ENCODE data around the gene CCNDBP1. TPM values are rescaled to one million over a fixed set of nuclear protein-coding genes. Genes with fewer than 3 reads are reported as not detected.

Gene CCNDBP1
- polyA plus RNA-seq, 1 of the 3 experiments (the other 2 are of a cell fraction), result 63.6 TPM

Other genes starting within 250 kb of the CCNDBP1 start
- gene UBR1, start 79.4 kb upstream of the CCNDBP1 start, polyA plus RNA-seq (2012; rRNA removed), result 3.7 and 5.0 TPM in 2 replicates
- gene TMEM62, start 51.8 kb upstream of the CCNDBP1 start, polyA plus RNA-seq (2012; rRNA removed), result 3.3 and 4.3 TPM in 2 replicates
- not detected in 2 replicates for gene EPB42, start 35.6 kb downstream of the CCNDBP1 start, polyA plus RNA-seq (2012; rRNA removed)
- not detected in 2 replicates for gene TGM5, start 81.5 kb downstream of the CCNDBP1 start, polyA plus RNA-seq (2012; rRNA removed)
- gene TGM7, start 116.9 kb downstream of the CCNDBP1 start, polyA plus RNA-seq (2012; rRNA removed), result not detected in 2 replicates
- gene LCMT2, start 145.2 kb downstream of the CCNDBP1 start, polyA plus RNA-seq (2012; rRNA removed), result 7.1 and 9.6 TPM in 2 replicates
- 5.7 and 7.0 TPM in 2 replicates for gene ZSCAN29, start 185.6 kb downstream of the CCNDBP1 start, polyA plus RNA-seq (2012; rRNA removed)
- 6.6 and 8.5 TPM in 2 replicates for gene TUBGCP4, start 185.7 kb downstream of the CCNDBP1 start, polyA plus RNA-seq (2012; rRNA removed)